ENCODE data around the gene ATRN.
"Not testable (repeated sequence)": the region's sequence is repeated elsewhere in the genome, so short reads cannot be mapped to it uniquely, and the experiment has no call there.

Gene ATRN

GRCh38 chr20:3572151-3572550, 101.3 kb downstream of the ATRN start:
- DNase-seq: no peak

- no peak for DNase-seq
These were observed 105.5 kb downstream of the ATRN start for GRCh38 chr20:3576363-3576762.

- DNase-seq: no peak
These were observed 106.5 kb downstream of the ATRN start for GRCh38 chr20:3577366-3577765.

GRCh38 chr20:3580412-3580811, 109.6 kb downstream of the ATRN start:
- no peak for DNase-seq

GRCh38 chr20:3583765-3584164, 112.9 kb downstream of the ATRN start:
- DNase-seq: no peak

- DNase-seq: no peak
These were observed 115.3 kb downstream of the ATRN start for GRCh38 chr20:3586093-3586492.

- DNase-seq: no peak
These were observed 119.3 kb downstream of the ATRN start for GRCh38 chr20:3590164-3590563.

GRCh38 chr20:3592931-3593330, 122.1 kb downstream of the ATRN start:
- no peak for DNase-seq

- DNase-seq: no peak
These were observed 124.7 kb downstream of the ATRN start for GRCh38 chr20:3595541-3595940.

GRCh38 chr20:3603108-3603507, 132.3 kb downstream of the ATRN start:
- DNase-seq: no peak

GRCh38 chr20:3605386-3605886, 134.6 kb downstream of the ATRN start:
- DNase-seq: not testable (repeated sequence)

- DNase-seq: no peak
These were observed 135.2 kb downstream of the ATRN start for GRCh38 chr20:3606021-3606420.

- DNase-seq: no peak
These were observed 141.1 kb downstream of the ATRN start for GRCh38 chr20:3611901-3612300.

- DNase-seq: peak; percentile 5
These were observed 142.2 kb downstream of the ATRN start for GRCh38 chr20:3612795-3613572.

- DNase-seq: no peak
These were observed 143.1 kb downstream of the ATRN start for GRCh38 chr20:3613821-3614440.

- no peak for DNase-seq
These were observed 143.6 kb downstream of the ATRN start for GRCh38 chr20:3614466-3614865.

GRCh38 chr20:3615171-3615840, 144.5 kb downstream of the ATRN start:
- DNase-seq: not testable (repeated sequence)

- DNase-seq: no peak
These were observed 145.4 kb downstream of the ATRN start for GRCh38 chr20:3616250-3616649.

GRCh38 chr20:3621111-3621510, 150.3 kb downstream of the ATRN start:
- no peak for DNase-seq

GRCh38 chr20:3622406-3622805, 151.6 kb downstream of the ATRN start:
- DNase-seq: no peak

- no peak for DNase-seq
These were observed 156.7 kb downstream of the ATRN start for GRCh38 chr20:3627476-3627875.

GRCh38 chr20:3628502-3629314, 157.9 kb downstream of the ATRN start:
- no peak for DNase-seq

- DNase-seq: no peak
These were observed 159.1 kb downstream of the ATRN start for GRCh38 chr20:3629893-3630292.
